ENCODE data around the gene SCD5.

Gene SCD5

GRCh38 chr4:82677327-82677726 lies 121.3 kb downstream of the SCD5 start:
- no peaks in the 10 kb centered on the region for H3K27me3 ChIP-seq (replicated peaks; ENCODE audit: control insufficient read depth, insufficient read depth, low read length, poor library complexity, severe bottlenecking)
- H3K36me3 ChIP-seq (ENCODE audit: control insufficient read depth, insufficient read depth, low read length) = no peaks in the 10 kb centered on the region
- H3K9me3 ChIP-seq (ENCODE audit: control insufficient read depth, low read length) = no peaks in the 10 kb centered on the region
- no peak for DNase-seq
- H3K4me3 ChIP-seq (ENCODE audit: insufficient read depth, low read depth, low read length, poor library complexity, severe bottlenecking) = no peak overlapping the region
- H3K27ac ChIP-seq (ENCODE audit: insufficient read depth, low read length, poor library complexity, severe bottlenecking) = no peak overlapping the region
- H3K4me1 ChIP-seq (ENCODE audit: control insufficient read depth, insufficient read depth, low read length, poor library complexity, severe bottlenecking) = no peaks in the 10 kb centered on the region

GRCh38 chr4:82667761-82668480 lies 130.7 kb downstream of the SCD5 start:
- DNase-seq = no peak
- no peaks in the 10 kb centered on the region for H3K36me3 ChIP-seq (ENCODE audit: control insufficient read depth, insufficient read depth, low read length)
- H3K4me3 ChIP-seq (ENCODE audit: insufficient read depth, low read depth, low read length, poor library complexity, severe bottlenecking) = no peak overlapping the region
- H3K4me1 ChIP-seq (ENCODE audit: control insufficient read depth, insufficient read depth, low read length, poor library complexity, severe bottlenecking) = no peaks in the 10 kb centered on the region
- no peaks in the 10 kb centered on the region for H3K27me3 ChIP-seq (replicated peaks; ENCODE audit: control insufficient read depth, insufficient read depth, low read length, poor library complexity, severe bottlenecking)
- H3K27ac ChIP-seq (ENCODE audit: insufficient read depth, low read length, poor library complexity, severe bottlenecking) = no peak overlapping the region
- H3K9me3 ChIP-seq (ENCODE audit: control insufficient read depth, low read length) = peaks cover 3% of the 10 kb centered on the region

- H3K27me3 ChIP-seq (replicated peaks; ENCODE audit: control insufficient read depth, insufficient read depth, low read length, poor library complexity, severe bottlenecking) = no peaks in the 10 kb centered on the region
- no peak overlapping the region for H3K4me3 ChIP-seq (ENCODE audit: insufficient read depth, low read depth, low read length, poor library complexity, severe bottlenecking)
- no peaks in the 10 kb centered on the region for H3K36me3 ChIP-seq (ENCODE audit: control insufficient read depth, insufficient read depth, low read length)
- H3K9me3 ChIP-seq (ENCODE audit: control insufficient read depth, low read length) = peaks cover 3% of the 10 kb centered on the region
- no peak overlapping the region for H3K27ac ChIP-seq (ENCODE audit: insufficient read depth, low read length, poor library complexity, severe bottlenecking)
- no peak for DNase-seq
- no peaks in the 10 kb centered on the region for H3K4me1 ChIP-seq (ENCODE audit: control insufficient read depth, insufficient read depth, low read length, poor library complexity, severe bottlenecking)
Observed at GRCh38 chr4:82666970-82667665, 131.5 kb downstream of the SCD5 start.

GRCh38 chr4:82661181-82661992 lies 137.2 kb downstream of the SCD5 start:
- Histone ChIP-seq H3K4me1 (ENCODE audit: control insufficient read depth, insufficient read depth, low read length, poor library complexity, severe bottlenecking) (no peaks in the 10 kb centered on the region), H3K4me3 (ENCODE audit: insufficient read depth, low read depth, low read length, poor library complexity, severe bottlenecking) (no peak overlapping the region), H3K27me3 (replicated peaks; ENCODE audit: control insufficient read depth, insufficient read depth, low read length, poor library complexity, severe bottlenecking) (no peaks in the 10 kb centered on the region), H3K27ac (ENCODE audit: insufficient read depth, low read length, poor library complexity, severe bottlenecking) (no peak overlapping the region), H3K9me3 (ENCODE audit: control insufficient read depth, low read length) (no peaks in the 10 kb centered on the region), H3K36me3 (ENCODE audit: control insufficient read depth, insufficient read depth, low read length) (no peaks in the 10 kb centered on the region)
- DNase-seq = no peak

- H3K27me3 ChIP-seq (replicated peaks; ENCODE audit: control insufficient read depth, insufficient read depth, low read length, poor library complexity, severe bottlenecking) = no peaks in the 10 kb centered on the region
- DNase-seq = no peak
- no peak overlapping the region for H3K4me3 ChIP-seq (ENCODE audit: insufficient read depth, low read depth, low read length, poor library complexity, severe bottlenecking)
- no peaks in the 10 kb centered on the region for H3K9me3 ChIP-seq (ENCODE audit: control insufficient read depth, low read length)
- H3K27ac ChIP-seq (ENCODE audit: insufficient read depth, low read length, poor library complexity, severe bottlenecking) = no peak overlapping the region
- no peaks in the 10 kb centered on the region for H3K4me1 ChIP-seq (ENCODE audit: control insufficient read depth, insufficient read depth, low read length, poor library complexity, severe bottlenecking)
- no peaks in the 10 kb centered on the region for H3K36me3 ChIP-seq (ENCODE audit: control insufficient read depth, insufficient read depth, low read length)
Observed at GRCh38 chr4:82652062-82652461, 146.5 kb downstream of the SCD5 start.

GRCh38 chr4:82650868-82651267 lies 147.7 kb downstream of the SCD5 start:
- Histone ChIP-seq H3K4me3 (ENCODE audit: insufficient read depth, low read depth, low read length, poor library complexity, severe bottlenecking) (no peak overlapping the region), H3K36me3 (ENCODE audit: control insufficient read depth, insufficient read depth, low read length) (no peaks in the 10 kb centered on the region), H3K27ac (ENCODE audit: insufficient read depth, low read length, poor library complexity, severe bottlenecking) (no peak overlapping the region), H3K27me3 (replicated peaks; ENCODE audit: control insufficient read depth, insufficient read depth, low read length, poor library complexity, severe bottlenecking) (no peaks in the 10 kb centered on the region), H3K4me1 (ENCODE audit: control insufficient read depth, insufficient read depth, low read length, poor library complexity, severe bottlenecking) (no peaks in the 10 kb centered on the region), H3K9me3 (ENCODE audit: control insufficient read depth, low read length) (no peaks in the 10 kb centered on the region)
- no peak for DNase-seq

- no peak overlapping the region for H3K4me3 ChIP-seq (ENCODE audit: insufficient read depth, low read depth, low read length, poor library complexity, severe bottlenecking)
- no peaks in the 10 kb centered on the region for H3K27me3 ChIP-seq (replicated peaks; ENCODE audit: control insufficient read depth, insufficient read depth, low read length, poor library complexity, severe bottlenecking)
- H3K36me3 ChIP-seq (ENCODE audit: control insufficient read depth, insufficient read depth, low read length) = no peaks in the 10 kb centered on the region
- no peaks in the 10 kb centered on the region for H3K4me1 ChIP-seq (ENCODE audit: control insufficient read depth, insufficient read depth, low read length, poor library complexity, severe bottlenecking)
- no peak overlapping the region for H3K27ac ChIP-seq (ENCODE audit: insufficient read depth, low read length, poor library complexity, severe bottlenecking)
- no peaks in the 10 kb centered on the region for H3K9me3 ChIP-seq (ENCODE audit: control insufficient read depth, low read length)
- DNase-seq = no peak
Observed at GRCh38 chr4:82648356-82648755, 150.2 kb downstream of the SCD5 start.

- no peaks in the 10 kb centered on the region for H3K27me3 ChIP-seq (replicated peaks; ENCODE audit: control insufficient read depth, insufficient read depth, low read length, poor library complexity, severe bottlenecking)
- no peak overlapping the region for H3K4me3 ChIP-seq (ENCODE audit: insufficient read depth, low read depth, low read length, poor library complexity, severe bottlenecking)
- no peaks in the 10 kb centered on the region for H3K4me1 ChIP-seq (ENCODE audit: control insufficient read depth, insufficient read depth, low read length, poor library complexity, severe bottlenecking)
- H3K36me3 ChIP-seq (ENCODE audit: control insufficient read depth, insufficient read depth, low read length) = no peaks in the 10 kb centered on the region
- DNase-seq = no peak
- H3K9me3 ChIP-seq (ENCODE audit: control insufficient read depth, low read length) = no peaks in the 10 kb centered on the region
- no peak overlapping the region for H3K27ac ChIP-seq (ENCODE audit: insufficient read depth, low read length, poor library complexity, severe bottlenecking)
Observed at GRCh38 chr4:82645936-82646565, 152.5 kb downstream of the SCD5 start.

GRCh38 chr4:82644734-82645126 lies 153.9 kb downstream of the SCD5 start:
- Histone ChIP-seq H3K27me3 (replicated peaks; ENCODE audit: control insufficient read depth, insufficient read depth, low read length, poor library complexity, severe bottlenecking) (no peaks in the 10 kb centered on the region), H3K27ac (ENCODE audit: insufficient read depth, low read length, poor library complexity, severe bottlenecking) (no peak overlapping the region), H3K36me3 (ENCODE audit: control insufficient read depth, insufficient read depth, low read length) (no peaks in the 10 kb centered on the region), H3K4me3 (ENCODE audit: insufficient read depth, low read depth, low read length, poor library complexity, severe bottlenecking) (no peak overlapping the region), H3K9me3 (ENCODE audit: control insufficient read depth, low read length) (no peaks in the 10 kb centered on the region), H3K4me1 (ENCODE audit: control insufficient read depth, insufficient read depth, low read length, poor library complexity, severe bottlenecking) (no peaks in the 10 kb centered on the region)
- DNase-seq = no peak

Measured in effector memory CD4-positive, alpha-beta T cell (primary cell).